Breast epithelium (tissue), 3 donors: Measurements from ENCODE around the gene FUT7.
"Not testable (repeated sequence)": the region's sequence is repeated elsewhere in the genome, so short reads cannot be mapped to it uniquely, and the experiment has no call there.

Experiments
- CTCF ChIP-seq, 3 donors: fragments of 450-650 bp; IDR thresholded peaks; one replicate each; pipeline ENCODE4 v1.5.1; 2016 to 2017; ENCODE audit warnings: antibody characterized with exemption in 3 of 3, mild to moderate bottlenecking in 3 of 3, moderate library complexity in 3 of 3
- POLR2AphosphoS5 ChIP-seq, 3 donors: sonication (generic); formaldehyde crosslinking; IDR thresholded peaks; one replicate each; pipeline ENCODE4 v1.6.1; 2017; ENCODE audit warnings: antibody characterized with exemption in 3 of 3

GRCh38 chr9:137062798-137063197 lies 30.9 kb upstream of the FUT7 start:
- not testable (repeated sequence) for TF ChIP-seq CTCF, POLR2AphosphoS5 (IDR thresholded peaks at IDR 0.05)
